HG02840 (cell line): ENCODE results near the gene APOD.
"Not testable (repeated sequence)": the region's sequence is repeated elsewhere in the genome, so short reads cannot be mapped to it uniquely, and the experiment has no call there.

Source experiments
- ATAC-seq: cut with Tn5 transposase; IDR thresholded peaks from one replicate; pipeline ENCODE4 v1.9.1; 2021; ENCODE audit warnings: mild to moderate bottlenecking, moderate library complexity, moderate number of reproducible peaks; ENCODE audit not compliant: unreplicated experiment, low FRiP score

The APOD gene

GRCh38 chr3:195619591-195620369, 36.0 kb upstream of the APOD start:
- ATAC-seq, result not testable (repeated sequence)

- ATAC-seq, result not testable (repeated sequence)
These were observed 34.3 kb upstream of the APOD start for GRCh38 chr3:195617784-195618659.

GRCh38 chr3:195617134-195617533, 33.4 kb upstream of the APOD start:
- ATAC-seq, result not testable (repeated sequence)

GRCh38 chr3:195616681-195617080, 32.9 kb upstream of the APOD start:
- no peak for ATAC-seq

GRCh38 chr3:195615952-195616537, 32.3 kb upstream of the APOD start:
- ATAC-seq, result not testable (repeated sequence)

GRCh38 chr3:195614672-195615504, 31.1 kb upstream of the APOD start:
- not testable (repeated sequence) for ATAC-seq

- ATAC-seq, result no peak
These were observed 29.8 kb upstream of the APOD start for GRCh38 chr3:195613468-195614069.

- ATAC-seq, result no peak
These were observed 28.5 kb upstream of the APOD start for GRCh38 chr3:195612075-195612800.

GRCh38 chr3:195609229-195609628, 25.5 kb upstream of the APOD start:
- no peak for ATAC-seq

- not testable (repeated sequence) for ATAC-seq
These were observed 18.0 kb upstream of the APOD start for GRCh38 chr3:195601785-195602184.

- no peak for ATAC-seq
These were observed 17.6 kb upstream of the APOD start for GRCh38 chr3:195601382-195601781.

GRCh38 chr3:195599926-195600325, 16.2 kb upstream of the APOD start:
- not testable (repeated sequence) for ATAC-seq

GRCh38 chr3:195599516-195599915, 15.8 kb upstream of the APOD start:
- ATAC-seq, result not testable (repeated sequence)

- ATAC-seq, result no peak
These were observed 14.1 kb upstream of the APOD start for GRCh38 chr3:195597848-195598247.

- no peak for ATAC-seq
These were observed 13.5 kb upstream of the APOD start for GRCh38 chr3:195597229-195597628.

GRCh38 chr3:195596765-195597171, 13.0 kb upstream of the APOD start:
- no peak for ATAC-seq

GRCh38 chr3:195595785-195596531, 12.2 kb upstream of the APOD start:
- ATAC-seq, result no peak

GRCh38 chr3:195591852-195592251, 8.1 kb upstream of the APOD start:
- ATAC-seq, result no peak
